Uterus (tissue), 4 donors: ENCODE results near the gene NR6A1. TPM values are rescaled to one million over a fixed set of nuclear protein-coding genes. Genes with fewer than 3 reads are reported as not detected.

Experiments
- DNase-seq, 2 donors: peaks; one replicate each; pipeline ENCODE4 v3.0.0-alpha.2; 2019 to 2020
- H3K27ac ChIP-seq, 2 donors: fragments of 200-600 bp; sonication (generic); 1 replicate in 1 of 2; 2 replicates in 1 of 2; pipeline ENCODE4 v1.5.1; 2016 to 2018
- H3K27me3 ChIP-seq, 2 donors: fragments of 200-600 bp; sonication (generic); one replicate each; pipeline ENCODE4 v1.5.1; 2018 to 2019; ENCODE audit warnings: control low read depth in 1 of 2
- H3K36me3 ChIP-seq, 2 donors: fragments of 200-600 bp; sonication (generic); one replicate each; pipeline ENCODE4 v1.5.1; 2019; ENCODE audit warnings: control low read depth in 1 of 2
- H3K4me1 ChIP-seq, 2 donors: fragments of 200-600 bp; sonication (generic); one replicate each; pipeline ENCODE4 v1.5.1; 2018 to 2019; ENCODE audit warnings: control low read depth in 1 of 2
- H3K4me3 ChIP-seq, 2 donors: fragments of 200-600 bp; sonication (generic); 1 replicate in 1 of 2; 2 replicates in 1 of 2; pipeline ENCODE4 v1.5.1; 2018 to 2019; ENCODE audit warnings: mild to moderate bottlenecking in 1 of 2
- H3K9me3 ChIP-seq, 2 donors: fragments of 200-600 bp; sonication (generic); one replicate each; pipeline ENCODE4 v1.5.1; 2019; ENCODE audit warnings: control low read depth in 1 of 2
- CTCF ChIP-seq, 4 experiments: fragments of 200-600 bp in 2 of 4; fragments of 450-650 bp in 2 of 4; sonication (generic) in 2 of 4; IDR thresholded peaks; one replicate each; pipeline ENCODE4 v1.5.1; 2016 to 2019; ENCODE audit warnings: antibody characterized with exemption in 4 of 4, mild to moderate bottlenecking in 2 of 4, moderate library complexity in 1 of 4
- POLR2A ChIP-seq, 2 donors: fragments of 450-650 bp; IDR thresholded peaks; one replicate each; pipeline ENCODE4 v1.6.1; 2016; ENCODE audit warnings: antibody characterized with exemption in 2 of 2, mild to moderate bottlenecking in 1 of 2, moderate library complexity in 1 of 2
- intact Hi-C: fragments of 100-400 bp; cut with DNase I; formaldehyde crosslinking; loops from one replicate; pipeline ENCODE4 v1.15.1; 2023; ENCODE audit warnings: low total_unique reads
- total RNA-seq, 4 donors: library from RNA; depleted of rRNA in 3 of 4; stranded (reverse); fragments of >200 nt in 3 of 4; gene quantifications; one replicate each; pipeline versions ENCODE4 v1.1.0 to v1.2.4, GENCODE V29; 2014 to 2023
- donor health status: DM: yes; HTN: yes; CAD: no.

Gene NR6A1
- total RNA-seq, 4 donors from 2014 or later = under 0.01 to 2.6 (median 1.3) TPM; not detected in 1

GRCh38 chr9:124498499-124499146 lies 272.5 kb downstream of the NR6A1 start:
- Histone ChIP-seq H3K4me1 (no peaks in the 10 kb centered on the region), H3K27ac (no peak overlapping the region), H3K4me3 (no peak overlapping the region), H3K36me3 (no peaks in the 10 kb centered on the region), H3K9me3 (no peaks in the 10 kb centered on the region), H3K27me3 (peaks cover 0 to 12% of the 10 kb centered on the region in 2 donors)
- no peak for DNase-seq
- TF ChIP-seq CTCF (IDR thresholded peaks at IDR 0.05) = no peak
- no peak for TF ChIP-seq POLR2A (IDR thresholded peaks at IDR 0.05)
- intact Hi-C loops = no loop called here

GRCh38 chr9:124498040-124498439 lies 273.1 kb downstream of the NR6A1 start:
- no peak for DNase-seq
- Histone ChIP-seq H3K4me3 (no peak overlapping the region), H3K9me3 (no peaks in the 10 kb centered on the region), H3K4me1 (no peaks in the 10 kb centered on the region), H3K27me3 (peaks cover 0 to 10% of the 10 kb centered on the region in 2 donors), H3K27ac (no peak overlapping the region), H3K36me3 (no peaks in the 10 kb centered on the region)
- TF ChIP-seq POLR2A (IDR thresholded peaks at IDR 0.05) (no peak), CTCF (IDR thresholded peaks at IDR 0.05) (no peak)
- intact Hi-C loops = no loop called here

GRCh38 chr9:124497441-124497840 lies 273.7 kb downstream of the NR6A1 start:
- Histone ChIP-seq H3K4me1 (no peaks in the 10 kb centered on the region), H3K27me3 (peaks cover 0 to 6% of the 10 kb centered on the region in 2 donors)
- DNase-seq = no peak

GRCh38 chr9:124496463-124496862 lies 274.6 kb downstream of the NR6A1 start:
- H3K27me3 ChIP-seq = peaks cover 0 to 3% of the 10 kb centered on the region in 2 donors
- H3K27ac ChIP-seq = no peak overlapping the region
- no peaks in the 10 kb centered on the region for H3K36me3 ChIP-seq
- no peak for TF ChIP-seq POLR2A (IDR thresholded peaks at IDR 0.05)
- no peak for TF ChIP-seq CTCF (IDR thresholded peaks at IDR 0.05)
- intact Hi-C loops = no loop called here
- H3K4me1 ChIP-seq = no peaks in the 10 kb centered on the region
- no peaks in the 10 kb centered on the region for H3K9me3 ChIP-seq
- no peak for DNase-seq
- no peak overlapping the region for H3K4me3 ChIP-seq

More at GRCh38 chr9:124497441-124497840, 273.7 kb downstream of the NR6A1 start:
- no peaks in the 10 kb centered on the region for H3K9me3 ChIP-seq
- intact Hi-C loops = no loop called here
- TF ChIP-seq POLR2A (IDR thresholded peaks at IDR 0.05) (no peak), CTCF (IDR thresholded peaks at IDR 0.05) (no peak)
- no peak overlapping the region for H3K27ac ChIP-seq
- H3K4me3 ChIP-seq = no peak overlapping the region
- H3K36me3 ChIP-seq = no peaks in the 10 kb centered on the region

- Histone ChIP-seq H3K4me3 (no peak overlapping the region), H3K27me3 (no peaks in the 10 kb centered on the region), H3K9me3 (no peaks in the 10 kb centered on the region), H3K36me3 (no peaks in the 10 kb centered on the region), H3K4me1 (no peaks in the 10 kb centered on the region), H3K27ac (no peak overlapping the region)
- DNase-seq = no peak
- intact Hi-C loops = no loop called here
- TF ChIP-seq POLR2A (IDR thresholded peaks at IDR 0.05) = no peak
- TF ChIP-seq CTCF (IDR thresholded peaks at IDR 0.05) = no peak
These were observed 275.0 kb downstream of the NR6A1 start for GRCh38 chr9:124496075-124496449.
